WTC11 (cell line): ENCODE results near the gene HDAC3. TPM values are rescaled to one million over a fixed set of nuclear protein-coding genes. Genes with fewer than 3 reads are reported as not detected.

Experiments used
- ATAC-seq: fragments of 200-7000 bp; cut with Tn5 transposase; 2 replicates; pipeline ENCODE4 v1.10.0; 2021; ENCODE audit warnings: mild to moderate bottlenecking, moderate library complexity
- CTCF ChIA-PET: fragments of 300-600 bp; sonication (Branson Sonifier 250); formaldehyde crosslinking; loops from one replicate; lab custom pipeline; 2021; ENCODE audit warnings: antibody characterized with exemption; lab: Charles Lee
- POLR2A ChIA-PET: fragments of 350-600 bp; sonication (Branson Sonifier 250); formaldehyde crosslinking; loops from one replicate; lab custom pipeline; 2021; ENCODE audit warnings: antibody characterized with exemption; lab: Charles Lee
- DNase-seq: peaks from one replicate; pipeline ENCODE4 v3.0.0; 2021; ENCODE audit warnings: low spot score
- H3K27ac Mint-ChIP-seq: 2 replicates; pipeline ENCODE4 v1.8.0; 2021; ENCODE audit warnings: mixed read lengths
- H3K27me3 Mint-ChIP-seq: 2 replicates; pipeline ENCODE4 v1.8.0; 2021; ENCODE audit warnings: low read depth, mild to moderate bottlenecking, moderate library complexity, mixed read lengths
- H3K36me3 Mint-ChIP-seq: 2 replicates; pipeline ENCODE4 v1.8.0; 2021; ENCODE audit warnings: mixed read lengths
- H3K4me1 Mint-ChIP-seq: 2 replicates; pipeline ENCODE4 v1.8.0; 2022; ENCODE audit warnings: mixed read lengths
- H3K4me3 Mint-ChIP-seq: 2 replicates; pipeline ENCODE4 v1.8.0; 2021; ENCODE audit warnings: mild to moderate bottlenecking, moderate library complexity, mixed read lengths
- H3K9me3 Mint-ChIP-seq: 2 replicates; pipeline ENCODE4 v1.8.0; 2021; ENCODE audit warnings: mixed read lengths
- AR ChIP-seq: fragments of 250-450 bp; sonication (Bioruptor Pico); IDR thresholded peaks from 2 replicates; pipeline ENCODE4 v1.9.0; 2021; ENCODE audit warnings: mild to moderate bottlenecking
- ARID4B ChIP-seq: sonication (generic); formaldehyde crosslinking; IDR thresholded peaks from 2 replicates; pipeline ENCODE4 v1.8.0; 2023; ENCODE audit warnings: missing genetic modification reagents, mild to moderate bottlenecking, borderline replicate concordance
- ATF6 ChIP-seq: sonication (generic); formaldehyde crosslinking; IDR thresholded peaks from 2 replicates; pipeline ENCODE4 v1.8.1; 2023; ENCODE audit warnings: mild to moderate bottlenecking, missing genetic modification reagents
- CTCF ChIP-seq: fragments of 200-600 bp; IDR thresholded peaks from 2 replicates; pipeline ENCODE4 v1.8.0; 2022; ENCODE audit warnings: antibody characterized with exemption
- E2F5 ChIP-seq: sonication (generic); formaldehyde crosslinking; IDR thresholded peaks from 2 replicates; pipeline ENCODE4 v1.8.1; 2022; ENCODE audit warnings: mild to moderate bottlenecking, moderate library complexity, missing genetic modification reagents
- IRF1 ChIP-seq: sonication (generic); formaldehyde crosslinking; IDR thresholded peaks from 2 replicates; pipeline ENCODE4 v1.8.0; 2023; ENCODE audit warnings: missing genetic modification reagents
- KAT7 ChIP-seq: sonication (generic); formaldehyde crosslinking; IDR thresholded peaks from 2 replicates; pipeline ENCODE4 v1.8.1; 2023; ENCODE audit warnings: missing genetic modification reagents, mild to moderate bottlenecking, borderline replicate concordance
- NFATC4 ChIP-seq: fragments of 250-450 bp; sonication (Bioruptor Pico); IDR thresholded peaks from 2 replicates; pipeline ENCODE4 v1.9.0; 2021; ENCODE audit warnings: mild to moderate bottlenecking
- NFE2L1 ChIP-seq: sonication (generic); formaldehyde crosslinking; IDR thresholded peaks from 2 replicates; pipeline ENCODE4 v1.8.1; 2023; ENCODE audit warnings: missing genetic modification reagents
- SP1 ChIP-seq: sonication (generic); formaldehyde crosslinking; conservative IDR thresholded peaks from 2 replicates; pipeline ENCODE4 v1.8.1; 2022; ENCODE audit warnings: missing genetic modification reagents
- ZNF219 ChIP-seq: sonication (generic); formaldehyde crosslinking; IDR thresholded peaks from 2 replicates; pipeline ENCODE4 v1.8.0; 2023; ENCODE audit warnings: missing genetic modification reagents, mild to moderate bottlenecking, borderline replicate concordance
- ZNF423 ChIP-seq: fragments of 250-450 bp; sonication (Bioruptor Pico); IDR thresholded peaks from 2 replicates; pipeline ENCODE4 v2.1.2; 2022; ENCODE audit warnings: mild to moderate bottlenecking, moderate library complexity
- ZNF671 ChIP-seq: fragments of 250-450 bp; sonication (Bioruptor Pico); IDR thresholded peaks from 2 replicates; pipeline ENCODE4 v1.8.0; 2021; ENCODE audit warnings: mild to moderate bottlenecking
- total RNA-seq: library from RNA; stranded (reverse); gene quantifications from 3 replicates; pipeline ENCODE4 v1.2.3, GENCODE V29; 2021
- TF ChIP-seq, protein P1 (sequence below): sonication (generic); formaldehyde crosslinking; IDR thresholded peaks from 2 replicates; pipeline ENCODE4 v1.8.1; 2023; ENCODE audit warnings: mild to moderate bottlenecking, moderate library complexity, missing genetic modification reagents
- TF ChIP-seq, protein P2 (sequence below): sonication (generic); formaldehyde crosslinking; IDR thresholded peaks from 2 replicates; pipeline ENCODE4 v1.8.1; 2023; ENCODE audit warnings: mild to moderate bottlenecking, missing genetic modification reagents, moderate library complexity

The HDAC3 gene
- total RNA-seq, 1 experiment from 2014 or later, result 96.2 TPM

- Mint-ChIP-seq H3K4me3 (peak overlapping the region; percentile 95), H3K36me3 (peaks cover 13% of the 10 kb centered on the region), H3K27ac (peak overlapping the region; percentile 97), H3K9me3 (no peaks in the 10 kb centered on the region), H3K27me3 (no peaks in the 10 kb centered on the region; the same call in 1 of the 2 replicates), H3K4me1 (peaks cover 41% of the 10 kb centered on the region)
- DNase-seq (peak; percentile 59), ATAC-seq (peak; percentile 18)
- ChIA-PET POLR2A (interaction anchor here (0.6 to 3.1 kb wide), 9 partner anchors 14 to 1964 kb away, joined by 3 to 36 read pairs (median 3); partner anchors contain the start of genes FCHSD1, HDAC3 and RELL2), CTCF (interaction anchor here (0.5 to 2.7 kb wide), 55 partner anchors 9 to 886 kb away, joined by 3 to 141 read pairs (median 6); partner anchors contain the start of genes DELE1, FCHSD1, HDAC3 and PCDHGA10)
- TF ChIP-seq ARID4B (CRISPR knock-in tag) (peak; percentile 9; the same call in 1 of the 2 replicates), ZNF671 (no peak), ATF6 (0 out of 2 replicates have a peak, but pooled peaks have one; percentile 13), ZNF423 (CRISPR knock-in tag) (peak; percentile 38), KAT7 (CRISPR knock-in tag) (no peak), SP1 (CRISPR knock-in tag) (peak; percentile 48; the same call in 1 of the 2 replicates), IRF1 (CRISPR knock-in tag) (no peak), NFE2L1 (CRISPR knock-in tag) (peak; percentile 39; the same call in 1 of the 2 replicates)
Observed at GRCh38 chr5:141618030-141618803, 18.4 kb downstream of the HDAC3 start.

DNA sequence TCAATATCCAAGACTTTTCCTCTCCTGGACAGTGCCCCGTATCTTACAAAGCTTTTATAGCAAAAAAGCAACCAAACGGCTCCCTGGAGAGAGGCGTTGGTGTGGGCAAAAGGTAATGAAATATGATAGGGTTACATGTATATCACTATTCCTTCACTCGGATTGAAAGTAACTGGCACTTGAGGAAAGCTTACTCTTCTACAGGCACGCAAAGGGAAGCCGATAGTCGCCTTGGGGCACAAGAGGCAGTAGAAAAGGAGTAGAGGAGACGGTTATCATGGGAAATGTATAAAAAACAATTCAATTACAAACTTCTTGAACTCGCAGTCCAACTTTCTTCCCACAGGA lies 19.0 kb downstream of the HDAC3 start:
- H3K4me3 Mint-ChIP-seq, result peak overlapping the region; percentile 95
- ATAC-seq (no peak), DNase-seq (no peak)
- POLR2A ChIA-PET, result interaction anchor here (0.6 to 3.1 kb wide), 2 partner anchors 19 to 1964 kb away, joined by 3 to 36 read pairs; partner anchors contain the start of genes HDAC3 and RELL2
- H3K27ac Mint-ChIP-seq, result peak overlapping the region; percentile 97
- H3K4me1 Mint-ChIP-seq, result peaks cover 43% of the 10 kb centered on the region
- H3K9me3 Mint-ChIP-seq, result no peaks in the 10 kb centered on the region
- CTCF ChIA-PET, result interaction anchor here (1.0 to 2.7 kb wide), 4 partner anchors 20 to 50 kb away, joined by 3 to 18 read pairs (median 9); partner anchors contain the start of genes FCHSD1 and RELL2
- H3K36me3 Mint-ChIP-seq, result peaks cover 11% of the 10 kb centered on the region
- no peaks in the 10 kb centered on the region; the same call in 1 of the 2 replicates for H3K27me3 Mint-ChIP-seq
- TF ChIP-seq ZNF219 (CRISPR knock-in tag) (no peak), CTCF (no peak), AR (CRISPR knock-in tag) (no peak), NFATC4 (no peak), E2F5 (CRISPR knock-in tag) (no peak)
- TF ChIP-seq, protein P1, sequence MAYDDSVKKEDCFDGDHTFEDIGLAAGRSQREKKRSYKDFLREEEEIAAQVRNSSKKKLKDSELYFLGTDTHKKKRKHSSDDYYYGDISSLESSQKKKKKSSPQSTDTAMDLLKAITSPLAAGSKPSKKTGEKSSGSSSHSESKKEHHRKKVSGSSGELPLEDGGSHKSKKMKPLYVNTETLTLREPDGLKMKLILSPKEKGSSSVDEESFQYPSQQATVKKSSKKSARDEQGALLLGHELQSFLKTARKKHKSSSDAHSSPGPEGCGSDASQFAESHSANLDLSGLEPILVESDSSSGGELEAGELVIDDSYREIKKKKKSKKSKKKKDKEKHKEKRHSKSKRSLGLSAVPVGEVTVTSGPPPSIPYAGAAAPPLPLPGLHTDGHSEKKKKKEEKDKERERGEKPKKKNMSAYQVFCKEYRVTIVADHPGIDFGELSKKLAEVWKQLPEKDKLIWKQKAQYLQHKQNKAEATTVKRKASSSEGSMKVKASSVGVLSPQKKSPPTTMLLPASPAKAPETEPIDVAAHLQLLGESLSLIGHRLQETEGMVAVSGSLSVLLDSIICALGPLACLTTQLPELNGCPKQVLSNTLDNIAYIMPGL (CRISPR knock-in tag), result no peak
- TF ChIP-seq, protein P2, sequence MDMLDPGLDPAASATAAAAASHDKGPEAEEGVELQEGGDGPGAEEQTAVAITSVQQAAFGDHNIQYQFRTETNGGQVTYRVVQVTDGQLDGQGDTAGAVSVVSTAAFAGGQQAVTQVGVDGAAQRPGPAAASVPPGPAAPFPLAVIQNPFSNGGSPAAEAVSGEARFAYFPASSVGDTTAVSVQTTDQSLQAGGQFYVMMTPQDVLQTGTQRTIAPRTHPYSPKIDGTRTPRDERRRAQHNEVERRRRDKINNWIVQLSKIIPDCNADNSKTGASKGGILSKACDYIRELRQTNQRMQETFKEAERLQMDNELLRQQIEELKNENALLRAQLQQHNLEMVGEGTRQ (CRISPR knock-in tag), result no peak
